Activated CD8-positive, alpha-beta memory T cell treated with anti-CD3 and anti-CD28 coated beads, Interleukin-2, amount 50 U/mL, for 1 hour (primary cell): ENCODE data around the gene NIPAL4.
"Not testable (repeated sequence)": the region's sequence is repeated elsewhere in the genome, so short reads cannot be mapped to it uniquely, and the experiment has no call there.

Experiments used
- DNase-seq: peaks from one replicate; pipeline ENCODE4 v3.0.0-alpha.2; 2020; ENCODE audit errors: extremely low read depth

NIPAL4 gene

GRCh38 chr5:157459715-157460599, at the start of gene NIPAL4:
TSS of gene NIPAL4 (plus strand) at chr5:157460213. CDS start at chr5:157460321, 108 bp downstream.
- no peak for DNase-seq

- no peak for DNase-seq
Observed at GRCh38 chr5:157415838-157416237, 44.2 kb upstream of the NIPAL4 start.

GRCh38 chr5:157419521-157419920, 40.5 kb upstream of the NIPAL4 start:
- not testable (repeated sequence) for DNase-seq

- not testable (repeated sequence) for DNase-seq
Observed at GRCh38 chr5:157429920-157430319, 30.1 kb upstream of the NIPAL4 start.

GRCh38 chr5:157431544-157432200, 28.3 kb upstream of the NIPAL4 start:
- DNase-seq = no peak

- no peak for DNase-seq
Observed at GRCh38 chr5:157434096-157434495, 25.9 kb upstream of the NIPAL4 start.

GRCh38 chr5:157443041-157443549, 16.9 kb upstream of the NIPAL4 start:
- no peak for DNase-seq

GRCh38 chr5:157444224-157444623, 15.8 kb upstream of the NIPAL4 start:
- DNase-seq = no peak

- no peak for DNase-seq
Observed at GRCh38 chr5:157445745-157446411, 14.1 kb upstream of the NIPAL4 start.

- DNase-seq = no peak
Observed at GRCh38 chr5:157446412-157446935, 13.5 kb upstream of the NIPAL4 start.

GRCh38 chr5:157447201-157447637, 12.8 kb upstream of the NIPAL4 start:
- DNase-seq = no peak

- no peak for DNase-seq
Observed at GRCh38 chr5:157449011-157449723, 10.8 kb upstream of the NIPAL4 start.

- no peak for DNase-seq
Observed at GRCh38 chr5:157450024-157450423, 10.0 kb upstream of the NIPAL4 start.

GRCh38 chr5:157451806-157452205, 8.2 kb upstream of the NIPAL4 start:
- no peak for DNase-seq

- no peak for DNase-seq
Observed at GRCh38 chr5:157454273-157454672, 5.7 kb upstream of the NIPAL4 start.

GRCh38 chr5:157455057-157455456, 5.0 kb upstream of the NIPAL4 start:
- no peak for DNase-seq

- no peak for DNase-seq
Observed at GRCh38 chr5:157456301-157456700, 3.7 kb upstream of the NIPAL4 start.

GRCh38 chr5:157457391-157457790, 2.6 kb upstream of the NIPAL4 start:
- DNase-seq = no peak

- DNase-seq = no peak
Observed at GRCh38 chr5:157458835-157459234, 1.2 kb upstream of the NIPAL4 start.

- DNase-seq = no peak
Observed at GRCh38 chr5:157460921-157461792, 1.1 kb downstream of the NIPAL4 start.
